GM18505 (cell line): ENCODE measurements around the gene SCD5.

Experiments used
- ATAC-seq: cut with Tn5 transposase; IDR thresholded peaks from one replicate; pipeline ENCODE4 v1.9.1; 2021; ENCODE audit not compliant: unreplicated experiment
- POLR2A ChIP-seq: IDR thresholded peaks from 4 replicates; pipeline ENCODE4 v1.6.1; 2011; ENCODE audit warnings: borderline replicate concordance; ENCODE audit not compliant: insufficient read depth, insufficient read length; ENCODE audit errors: extremely low read depth

Gene SCD5

DNA sequence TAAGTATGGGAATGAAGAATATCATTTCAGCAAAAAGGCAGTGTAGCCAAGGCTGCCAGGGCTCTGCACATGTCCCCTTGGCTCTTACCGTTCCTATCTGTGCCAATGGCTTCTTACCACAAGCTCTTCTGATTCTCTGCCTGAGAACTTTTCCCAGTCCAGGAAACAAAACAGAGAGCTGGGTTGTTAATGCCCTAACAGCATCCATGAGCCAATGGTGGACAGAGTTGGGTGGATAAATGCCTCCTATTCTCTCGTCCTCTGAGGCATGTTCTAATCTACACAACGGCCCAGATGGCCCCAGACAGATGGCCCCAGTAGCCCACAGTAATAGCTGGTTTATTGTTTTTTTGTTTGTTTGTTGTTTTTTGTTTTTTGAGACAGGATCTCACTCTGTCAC lies 28.0 kb downstream of the SCD5 start:
- no peak for TF ChIP-seq POLR2A
- no peak for ATAC-seq

DNA sequence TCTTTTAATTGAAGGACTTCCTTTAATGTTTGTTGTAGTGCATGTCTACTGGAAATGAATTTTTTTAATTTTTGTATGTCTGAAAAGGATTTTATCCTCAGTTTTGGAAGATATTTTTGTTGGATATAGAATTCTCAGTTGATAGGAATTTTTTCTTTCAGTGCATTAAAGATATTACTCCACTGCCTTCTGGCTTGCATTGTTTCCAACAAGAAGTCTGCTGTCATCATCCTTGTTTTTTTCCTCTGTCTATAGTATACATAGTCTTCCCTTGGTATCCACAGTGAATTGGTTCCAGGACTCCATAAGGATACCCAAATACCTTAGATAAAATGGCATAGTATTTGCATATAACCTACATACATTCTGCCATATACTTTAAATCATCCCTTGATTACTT lies 33.5 kb downstream of the SCD5 start:
- no peak for ATAC-seq
- no peak for TF ChIP-seq POLR2A

DNA sequence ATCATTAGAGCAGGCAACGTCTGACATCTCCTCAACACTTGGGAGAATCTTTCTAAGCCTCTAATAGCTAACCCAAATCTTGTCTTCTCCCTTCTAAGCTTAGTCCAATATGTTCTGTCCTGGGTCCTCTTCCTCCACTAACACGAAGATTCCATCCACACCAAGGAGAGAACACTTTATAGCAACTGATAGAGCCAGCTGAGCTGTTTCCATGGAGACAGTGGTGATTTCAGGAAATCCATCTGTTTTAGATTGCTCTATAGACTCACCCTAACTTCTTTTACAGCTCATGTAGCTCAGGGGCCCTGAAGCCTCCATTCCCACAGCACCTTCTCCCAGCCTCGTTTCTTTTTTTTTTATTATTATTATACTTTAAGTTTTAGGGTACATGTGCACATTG lies 37.4 kb downstream of the SCD5 start:
- TF ChIP-seq POLR2A, result no peak
- no peak for ATAC-seq

DNA sequence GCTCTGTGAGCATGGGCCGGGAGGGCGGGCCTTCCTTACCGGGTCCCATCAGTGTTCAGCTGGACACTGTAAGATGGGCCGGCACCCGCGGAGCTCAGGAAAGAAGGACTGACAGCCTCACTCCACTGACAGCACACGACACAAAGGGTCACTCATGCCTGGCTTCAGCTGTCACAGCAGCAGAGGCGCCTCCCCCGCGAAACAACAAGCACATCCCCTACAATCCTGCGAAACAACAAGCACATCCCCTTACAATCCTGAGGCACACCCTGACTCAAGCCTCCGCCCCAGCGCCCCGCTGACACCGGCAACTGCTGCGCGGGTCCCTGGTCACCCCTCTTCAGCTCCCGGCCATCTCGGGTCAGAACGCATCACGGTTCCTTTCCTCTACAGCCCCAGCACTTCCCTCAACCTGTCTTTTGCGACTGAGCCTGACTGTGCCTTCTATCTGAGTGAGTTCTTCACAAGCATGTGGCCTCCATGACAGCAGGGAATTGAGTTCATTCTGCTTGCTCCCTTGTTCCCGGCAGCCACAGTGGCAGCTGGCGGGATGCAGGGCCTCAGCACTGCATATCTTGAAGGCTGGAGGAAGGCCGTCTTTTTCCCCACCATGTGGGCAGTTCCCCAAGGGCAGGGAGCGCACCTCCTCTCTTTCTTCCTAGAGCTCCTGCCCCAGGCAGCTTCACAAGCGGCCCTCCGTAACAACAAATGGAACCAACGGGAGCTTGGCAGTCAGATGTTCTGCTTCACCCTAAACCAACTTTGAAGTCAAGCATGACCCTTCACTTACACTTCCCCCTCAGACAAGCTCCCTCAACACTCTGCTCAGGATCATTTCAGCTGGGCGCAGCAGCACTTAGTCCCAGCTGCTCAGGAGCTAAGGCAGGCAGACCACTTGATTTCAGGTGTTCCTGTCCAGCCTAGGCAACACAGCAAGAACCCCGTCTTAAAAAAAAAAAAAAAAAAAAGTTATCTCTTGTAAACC lies 39.6 kb downstream of the SCD5 start:
- no peak for ATAC-seq
- TF ChIP-seq POLR2A, result no peak

DNA sequence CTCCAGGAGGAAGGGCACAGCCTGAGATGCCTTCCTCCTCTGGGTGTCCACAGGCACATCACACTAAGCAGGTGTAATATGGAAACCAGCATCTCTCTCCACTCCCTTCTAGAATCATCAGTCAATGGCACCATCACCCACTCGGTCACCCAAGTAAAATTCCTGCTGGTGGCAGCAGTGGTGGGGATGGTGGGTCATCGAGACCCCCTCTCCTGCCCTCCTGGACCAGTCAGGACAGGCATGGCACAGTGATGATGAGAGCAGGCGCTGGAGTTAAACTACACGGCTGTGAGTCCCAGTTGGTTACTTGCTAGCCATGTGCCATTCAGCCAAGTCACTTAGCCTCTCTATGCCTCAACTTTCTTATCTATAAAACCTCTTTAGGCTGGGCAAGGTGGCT lies 42.5 kb downstream of the SCD5 start:
- TF ChIP-seq POLR2A, result no peak
- ATAC-seq, result no peak

DNA sequence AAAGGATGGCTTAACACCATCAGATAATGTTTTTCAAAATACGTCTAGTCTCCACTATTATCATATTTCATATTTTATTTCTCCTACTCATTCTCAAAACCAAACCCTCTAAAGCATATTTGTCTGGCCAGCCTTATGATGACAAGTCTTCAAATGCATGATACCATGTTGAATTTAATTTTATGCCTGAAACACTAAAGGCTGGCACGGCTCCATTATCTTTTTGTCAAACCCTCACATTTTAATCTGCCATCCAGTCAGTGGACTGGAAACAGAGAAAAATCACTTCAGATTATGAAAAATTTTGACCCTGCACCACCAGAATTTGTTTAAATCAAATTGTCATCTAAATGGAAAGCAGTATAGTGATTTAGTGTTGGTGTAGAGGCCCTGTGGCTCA lies 42.9 kb downstream of the SCD5 start:
- no peak for TF ChIP-seq POLR2A
- ATAC-seq, result no peak

DNA sequence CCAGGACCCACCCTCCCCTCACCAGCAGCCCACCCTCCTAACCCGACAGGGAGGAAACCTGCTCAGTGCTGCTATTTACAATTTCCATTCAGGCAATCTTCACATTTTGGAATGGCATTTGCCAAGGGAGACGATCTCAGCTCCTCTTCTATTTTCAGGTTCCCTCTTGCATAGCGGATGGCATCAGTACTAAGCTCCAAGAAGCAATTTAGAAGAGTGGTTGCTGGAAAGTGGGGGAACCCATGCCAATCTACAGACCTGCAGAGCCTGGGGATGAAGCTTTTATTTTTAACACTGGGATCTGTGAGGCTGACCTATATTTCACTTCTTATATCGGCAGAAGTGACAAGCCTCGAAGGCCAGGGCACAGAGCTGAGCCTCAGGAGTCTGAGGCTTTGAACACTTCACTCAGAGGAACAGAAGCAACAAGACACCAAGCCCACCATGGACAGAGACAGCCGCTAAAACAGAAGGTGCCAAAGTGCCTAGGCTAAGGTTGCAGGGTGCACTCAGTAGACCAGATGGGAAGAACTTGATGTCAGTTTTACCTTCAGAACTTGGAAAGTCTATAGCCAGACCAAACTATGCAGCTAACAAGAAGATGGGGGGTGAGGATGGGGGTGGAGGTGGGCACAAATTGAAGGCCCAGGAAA lies 44.0 kb downstream of the SCD5 start:
- TF ChIP-seq POLR2A, result no peak
- ATAC-seq, result no peak

DNA sequence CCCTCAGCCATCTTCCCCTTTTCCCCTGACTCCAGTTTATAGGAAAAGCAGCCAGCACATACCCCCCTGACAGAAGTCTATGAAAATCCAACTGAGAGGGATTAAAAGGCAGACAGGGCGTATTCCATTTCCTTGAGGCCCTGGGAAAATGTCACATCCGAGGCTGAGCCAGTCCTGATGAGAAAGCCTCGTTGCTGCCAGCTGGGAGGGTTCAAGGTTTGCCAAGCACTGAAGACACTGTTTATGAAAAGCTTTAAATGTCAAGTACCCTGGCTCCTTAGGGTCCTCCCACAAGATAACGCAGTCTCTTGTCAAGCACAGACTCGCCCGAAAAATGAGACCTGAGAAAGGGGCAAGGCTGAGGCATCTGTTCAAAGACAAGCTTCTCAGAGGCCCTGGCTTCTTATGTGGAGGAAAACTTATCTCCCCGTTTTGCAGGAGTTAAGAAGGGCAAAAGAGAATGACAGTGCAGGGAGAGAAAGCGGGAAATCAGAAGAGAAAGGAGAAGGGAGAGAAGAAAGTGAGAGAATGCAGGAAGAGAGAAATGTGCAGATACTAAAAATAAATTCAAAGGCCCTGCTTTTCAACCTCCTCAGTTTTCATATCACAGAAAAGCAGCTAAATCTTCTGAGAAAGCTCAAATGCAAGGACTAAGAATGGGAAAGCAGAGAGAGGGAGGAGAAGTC lies 44.7 kb downstream of the SCD5 start:
- no peak for ATAC-seq
- TF ChIP-seq POLR2A, result no peak

DNA sequence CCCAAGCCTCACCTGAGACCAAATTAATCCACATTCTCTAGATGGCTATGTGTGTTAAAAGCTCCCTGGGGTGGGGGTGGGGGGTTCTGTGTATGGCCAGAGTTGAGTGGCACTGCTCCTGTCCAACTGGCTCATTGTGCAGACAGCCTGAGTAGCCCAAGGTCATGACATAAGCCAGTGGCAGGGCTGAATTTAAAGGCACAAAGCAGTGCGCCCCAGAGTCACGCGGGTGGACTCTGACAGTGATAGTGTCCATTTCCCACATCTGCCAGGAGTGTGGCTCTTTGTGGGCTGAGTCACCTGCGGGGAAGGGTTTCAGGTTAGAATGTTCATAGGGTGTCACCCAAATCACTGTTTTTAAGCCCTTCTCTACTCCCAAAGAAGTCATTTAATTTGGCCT lies 45.4 kb downstream of the SCD5 start:
- TF ChIP-seq POLR2A, result no peak
- no peak for ATAC-seq

DNA sequence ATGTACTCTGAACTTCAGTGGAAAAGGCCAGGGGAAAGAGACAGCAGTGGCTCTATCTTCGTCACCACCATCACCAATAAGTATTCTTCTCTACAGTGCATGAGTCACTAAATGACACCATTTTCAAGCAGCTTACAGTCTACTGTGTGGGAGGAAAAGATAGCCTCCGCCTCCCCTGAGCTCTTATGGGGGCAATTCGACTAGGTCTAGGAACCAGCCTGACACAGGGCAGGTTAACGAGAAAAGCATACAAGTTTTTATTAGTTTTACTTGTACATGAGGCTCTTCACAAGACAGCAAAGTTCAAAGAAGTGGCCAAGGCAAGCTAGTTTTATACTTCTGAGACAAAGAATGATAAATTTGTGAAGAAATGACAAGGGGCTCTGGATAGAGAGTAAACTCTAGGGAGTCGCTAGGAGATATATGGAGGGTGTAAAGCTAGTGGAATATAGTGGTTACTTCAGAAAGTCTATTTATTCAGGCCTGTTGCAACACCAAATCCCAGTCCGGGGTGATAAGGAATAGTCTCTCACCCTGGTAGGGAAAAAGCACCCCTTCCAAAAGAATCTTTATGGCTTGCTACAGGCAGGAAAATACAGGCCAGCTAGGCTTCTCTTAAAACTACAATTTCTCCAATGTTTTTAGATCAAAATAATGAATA lies 49.7 kb downstream of the SCD5 start:
- TF ChIP-seq POLR2A, result no peak
- ATAC-seq, result no peak

DNA sequence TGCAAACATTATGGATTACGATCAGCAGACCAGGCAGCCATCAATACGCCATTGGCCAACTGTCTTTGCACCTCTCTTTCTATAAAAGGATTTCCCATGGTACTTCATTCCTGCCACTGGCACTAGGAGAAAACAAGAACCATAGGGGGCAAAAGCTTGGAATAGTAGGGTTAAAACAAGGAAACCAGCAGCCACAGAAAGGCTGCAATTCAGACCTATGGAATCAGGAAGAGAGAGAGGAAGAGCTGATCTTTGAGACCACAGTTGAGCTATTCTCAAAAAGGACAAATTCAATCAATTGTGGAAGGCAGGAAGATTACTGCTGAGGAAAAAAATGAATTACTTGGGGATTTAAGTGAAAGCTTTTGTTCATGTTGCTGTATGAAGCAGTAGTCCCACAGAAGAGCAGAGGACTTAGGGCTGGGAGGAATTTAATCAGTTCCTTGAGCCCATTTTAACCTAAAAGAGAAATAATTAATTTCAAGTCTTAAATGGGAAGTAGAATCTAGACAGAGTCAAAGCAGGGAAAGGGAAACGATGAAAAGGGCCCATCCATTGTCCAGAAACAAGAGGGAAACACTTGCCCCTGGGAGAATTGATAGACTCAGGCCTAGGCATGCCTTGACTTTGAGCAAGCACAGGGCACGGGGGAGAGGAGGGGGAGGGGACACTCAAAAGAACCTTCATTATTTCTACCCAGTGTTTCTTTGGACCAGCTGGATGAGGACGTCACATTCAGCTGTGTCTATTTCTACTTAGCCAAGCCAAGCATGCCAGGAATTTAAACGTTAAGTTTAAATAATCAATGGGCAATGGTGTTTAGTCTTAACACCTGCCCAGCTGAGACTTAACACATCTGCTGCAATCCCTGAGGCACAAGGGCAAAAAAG lies 50.7 kb downstream of the SCD5 start:
- ATAC-seq, result no peak
- no peak for TF ChIP-seq POLR2A

DNA sequence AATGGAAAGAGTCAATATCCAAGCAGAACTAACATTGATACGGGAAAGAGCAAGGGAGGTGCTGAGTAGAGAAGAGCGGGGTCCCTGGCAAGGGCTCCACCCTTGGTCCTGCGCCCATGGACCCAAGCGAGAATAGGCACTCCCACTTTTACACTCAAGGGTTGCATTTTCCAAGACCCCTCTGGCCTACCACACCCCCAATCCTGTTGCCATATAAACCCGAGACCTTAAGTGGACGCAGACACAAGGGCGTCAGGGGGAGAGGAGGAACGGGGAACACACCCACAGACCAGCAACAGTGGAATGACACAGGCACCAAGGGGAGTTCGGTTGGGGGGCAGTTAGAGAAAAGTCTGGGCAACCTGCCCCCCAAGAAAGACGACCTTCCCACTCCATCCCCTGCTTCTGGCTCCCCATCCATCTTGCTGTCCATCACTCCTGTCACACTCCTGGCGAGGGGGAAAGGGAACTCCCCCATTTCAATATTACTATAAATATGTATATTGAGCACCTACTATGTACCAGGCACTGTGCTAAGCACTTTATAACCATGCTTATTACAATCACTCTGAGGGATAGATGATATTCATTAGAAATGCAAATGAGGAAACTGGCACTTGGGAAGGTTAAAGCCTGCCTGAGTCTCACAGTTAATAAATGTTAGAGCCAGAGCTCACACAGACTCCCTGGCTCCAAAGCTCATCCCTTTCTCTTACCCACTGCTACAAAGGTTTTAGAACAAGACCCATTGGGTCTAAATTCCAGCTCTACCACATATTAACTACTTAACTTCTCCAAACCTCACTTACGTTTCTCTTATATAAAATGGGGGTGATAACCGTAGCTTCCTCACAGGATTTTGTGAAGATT lies 51.7 kb downstream of the SCD5 start:
- no peak for ATAC-seq
- no peak for TF ChIP-seq POLR2A

DNA sequence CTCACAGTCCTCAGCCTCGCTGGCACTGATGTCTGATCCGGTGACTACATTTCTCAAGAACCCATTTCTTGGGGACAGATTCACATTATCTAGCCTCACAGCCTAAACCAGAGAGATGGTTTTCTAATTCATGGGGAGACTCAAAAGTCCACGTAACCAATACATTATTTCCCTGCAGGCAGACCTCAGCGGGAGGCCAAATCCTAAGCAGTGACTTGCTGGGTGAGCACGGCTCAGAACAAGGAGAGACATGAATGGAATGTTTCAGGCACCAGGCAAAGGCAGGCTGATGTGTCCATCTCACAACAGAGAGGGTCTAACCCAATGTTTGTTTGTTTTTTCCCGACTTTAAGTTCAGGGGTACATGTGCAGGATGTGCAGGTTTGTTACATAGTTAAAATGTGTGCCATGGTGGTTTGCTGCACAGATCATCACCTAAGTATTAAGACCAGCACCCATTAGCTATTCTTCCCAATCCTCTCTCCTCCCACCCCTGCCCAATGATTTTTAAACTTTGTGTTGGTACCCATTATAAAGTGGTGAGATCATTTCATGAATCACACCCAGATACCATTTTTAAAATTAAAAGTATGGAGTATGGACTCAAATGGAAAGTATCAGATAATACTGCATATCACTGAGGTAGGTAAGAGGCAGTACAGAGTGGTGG lies 53.3 kb downstream of the SCD5 start:
- no peak for TF ChIP-seq POLR2A
- no peak for ATAC-seq
